Right ventricle myocardium superior (tissue), 1 donor: ENCODE measurements around the gene A2M. TPM values are rescaled to one million over a fixed set of nuclear protein-coding genes. Genes with fewer than 3 reads are reported as not detected.
A peak's percentile ranks its signal among the peaks of the same experiment; 100 is the strongest.

ENCODE experiments used
- ATAC-seq: fragments of 200-7000 bp; cut with Tn5 transposase; one replicate; pipeline ENCODE4 v1.9.1; 2020; ENCODE audit warnings: mild to moderate bottlenecking; ENCODE audit not compliant: poor library complexity
- DNase-seq: peaks from one replicate; pipeline ENCODE4 v3.0.0-alpha.2; 2020
- intact Hi-C: fragments of 100-400 bp; cut with DNase I; formaldehyde crosslinking; loops from one replicate; pipeline ENCODE4 v1.11.2; 2022
- total RNA-seq: library from RNA; stranded (reverse); fragmentation: NEBNext Ultra II Directional; extraction: Animal tissue kit (Norgen Biotek cat#: 25700); gene quantifications from one replicate; pipeline ENCODE4 v1.2.1, GENCODE V29; 2021
- donor health status: DM: no; HTN: yes; CAD: no; lungs with severe emphysema.

Gene A2M
- total RNA-seq, 1 donor from 2014 or later: 478 TPM

DNA sequence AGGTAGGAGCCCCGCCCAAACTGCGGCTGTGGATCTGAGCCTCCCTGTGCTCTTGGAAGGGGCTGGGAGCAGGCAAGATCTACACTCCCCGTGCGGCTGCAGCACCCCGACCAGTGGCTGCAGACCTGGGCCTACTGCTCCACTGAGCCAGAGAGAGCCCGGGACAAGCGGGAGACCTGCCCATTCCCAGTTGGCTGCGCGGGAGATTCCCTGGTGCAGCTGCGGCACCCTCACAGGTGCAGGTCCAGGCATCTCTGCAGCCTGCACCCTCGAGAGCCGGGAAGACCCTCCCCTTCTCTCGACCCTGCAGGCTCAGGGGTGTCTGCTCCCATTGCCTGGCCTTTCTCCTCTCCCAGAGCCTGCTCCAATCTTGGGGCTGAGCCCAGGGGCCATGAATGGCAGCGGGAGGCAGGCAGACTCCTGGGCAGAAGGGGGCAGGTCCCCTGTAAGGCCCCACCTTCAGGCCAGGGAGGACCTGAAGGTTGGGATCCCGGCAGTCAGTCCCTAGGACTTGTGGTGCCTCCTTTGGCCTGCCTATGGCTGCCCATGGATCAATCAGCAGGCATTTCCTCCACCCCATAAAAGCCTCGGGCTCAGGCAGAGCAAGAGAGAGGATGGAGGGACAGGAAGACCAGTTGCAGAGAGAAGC is 8.8 kb upstream of the A2M start:
- intact Hi-C loops: no loop called here
- DNase-seq (peak; percentile 41), ATAC-seq (peak; percentile 20)

DNA sequence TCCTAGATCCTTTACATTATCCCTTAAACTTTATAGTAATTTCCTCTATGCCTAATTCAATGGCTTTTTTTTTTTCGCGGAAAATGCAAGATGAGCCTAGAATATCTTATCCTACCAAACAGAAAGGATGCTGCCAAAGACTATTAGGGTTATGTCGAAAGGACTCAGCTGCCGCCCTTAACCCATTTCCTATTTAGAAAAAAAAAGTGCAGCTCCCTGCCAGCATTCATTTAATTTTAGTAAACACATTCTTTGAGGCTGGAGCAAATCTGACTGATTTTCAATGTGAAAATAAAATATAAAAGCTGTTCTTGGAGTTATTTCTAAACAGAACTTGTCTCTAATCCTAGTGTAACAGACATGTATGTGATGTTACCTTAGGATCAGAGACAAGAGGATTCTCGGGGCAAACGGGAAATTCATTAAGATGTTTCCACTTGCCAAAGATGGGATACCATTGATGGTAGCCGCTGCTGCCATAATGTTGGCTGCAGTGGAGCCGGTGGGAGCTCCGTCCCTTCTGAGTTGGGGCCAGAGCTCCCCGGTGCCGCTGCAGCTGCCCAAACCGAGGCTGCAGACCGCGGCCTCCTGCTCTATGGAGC is 8.2 kb upstream of the A2M start:
- ATAC-seq (no peak), DNase-seq (no peak)
- intact Hi-C loops: no loop called here

DNA sequence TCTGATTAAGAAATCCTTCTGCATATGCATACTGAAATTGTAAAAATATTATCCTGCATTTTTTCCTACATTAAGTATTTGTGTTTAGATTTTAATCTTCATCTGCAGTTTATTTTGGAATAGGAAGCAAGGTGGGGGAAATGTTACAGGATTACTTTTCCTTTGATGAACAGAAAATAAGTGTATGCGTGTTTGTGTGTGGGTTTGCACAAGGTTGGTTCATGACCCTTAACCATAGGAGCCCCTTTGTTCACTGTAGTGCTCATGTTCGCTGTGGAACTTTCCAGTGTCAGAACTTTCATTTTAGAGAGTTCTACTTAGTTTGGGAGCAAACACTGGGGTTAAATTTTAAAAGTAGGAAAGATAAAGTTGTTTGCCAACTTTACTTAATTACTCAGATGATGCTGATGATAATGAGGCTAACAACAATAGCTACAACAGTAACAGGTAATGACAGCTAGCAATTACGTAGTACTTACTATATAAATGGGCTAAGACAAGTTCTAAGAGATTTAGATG is 6.4 kb upstream of the A2M start:
- intact Hi-C loops: no loop called here
- DNase-seq (no peak), ATAC-seq (no peak)

DNA sequence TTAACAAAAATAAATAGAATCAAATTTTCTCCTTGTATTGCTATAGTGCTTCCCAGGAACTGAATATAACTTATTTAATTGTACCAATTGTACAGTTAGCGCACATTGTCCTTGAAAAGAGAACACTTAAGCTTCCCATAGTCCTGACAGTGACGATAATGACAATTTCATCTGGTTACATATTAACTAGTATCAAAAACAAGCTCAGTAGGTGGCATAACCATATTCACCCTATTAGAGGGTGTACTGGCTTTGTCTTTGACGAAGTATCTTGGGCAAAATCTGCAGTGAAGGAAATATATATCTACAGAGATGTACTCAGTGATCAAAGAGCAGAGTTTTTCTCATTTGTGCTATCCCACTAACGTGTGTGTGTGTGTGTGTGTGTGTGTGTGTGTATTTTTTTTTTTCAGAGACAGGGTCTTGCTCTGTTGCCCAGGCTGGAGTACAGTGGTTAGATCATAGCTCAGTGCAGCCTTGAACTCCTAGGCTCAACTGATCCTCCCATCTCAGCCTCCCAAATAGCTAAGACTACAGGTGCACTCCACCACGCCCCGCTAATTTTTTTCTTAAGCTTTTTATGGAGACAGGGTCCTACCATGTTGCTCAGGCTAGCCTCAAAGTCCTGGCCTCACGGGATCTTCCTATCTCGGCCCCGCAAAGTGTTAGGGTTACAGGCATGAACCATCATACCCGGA is 4.9 kb upstream of the A2M start:
- DNase-seq (no peak), ATAC-seq (no peak)
- intact Hi-C loops: no loop called here

DNA sequence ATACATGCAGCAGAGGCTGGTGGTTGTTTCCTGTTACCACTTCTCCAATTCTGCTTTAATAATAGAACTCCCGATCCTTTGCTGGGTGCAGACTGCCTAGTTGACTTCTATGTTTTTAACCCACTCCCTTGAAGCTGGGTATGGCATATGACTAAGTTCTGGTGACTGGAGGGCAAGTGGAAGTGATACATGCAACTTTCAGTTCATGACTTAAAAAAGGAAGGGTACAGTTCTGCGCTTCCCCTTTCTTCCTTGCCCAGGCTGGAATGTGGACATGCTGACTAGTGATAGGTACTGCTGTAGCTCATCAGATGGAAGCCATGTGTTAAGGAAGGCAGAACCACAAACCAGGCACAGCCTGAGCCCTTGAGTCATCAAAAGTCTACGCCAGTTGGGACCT is 2.4 kb upstream of the A2M start:
- DNase-seq (peak; percentile 38), ATAC-seq (peak; percentile 39)
- intact Hi-C loops: loop anchor here (5.0 kb wide), 1 partner anchor 124 kb away; no protein-coding TSS in a partner anchor

DNA sequence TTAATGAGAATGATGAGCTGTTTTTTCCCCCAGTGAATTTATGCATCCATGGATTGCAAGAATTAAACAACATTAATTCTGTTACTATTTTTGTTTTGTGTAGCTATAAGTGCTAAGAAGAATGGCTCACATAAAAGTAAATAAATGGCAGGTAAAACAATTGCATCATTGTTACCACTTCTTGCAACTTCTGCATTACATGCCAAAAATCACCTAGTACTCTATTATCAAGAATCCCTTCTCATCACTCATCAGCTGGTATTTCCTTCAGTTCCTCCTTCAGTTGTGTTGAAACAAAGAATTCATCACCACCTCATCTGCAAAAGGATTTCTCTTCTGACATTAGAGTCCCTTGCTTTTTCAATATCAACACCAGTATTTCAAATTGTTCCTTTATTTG is 773 bp downstream of the A2M start:
- no peak for ATAC-seq

DNA sequence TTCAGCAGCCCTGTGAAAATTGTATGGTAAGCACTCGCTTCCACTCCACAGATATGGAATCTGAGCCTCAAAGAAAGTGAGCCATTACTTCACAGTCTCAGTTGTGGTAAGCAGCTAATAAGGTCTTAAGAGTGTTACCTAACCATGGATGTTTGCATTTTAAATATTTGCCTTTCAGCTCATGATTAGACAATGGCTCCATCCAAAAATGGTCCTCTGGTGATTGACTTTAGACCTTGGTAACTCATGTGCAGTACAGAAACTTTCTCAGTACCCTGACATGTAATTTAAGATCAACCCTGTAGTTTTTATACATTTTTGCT is 1.8 kb downstream of the A2M start:
- DNase-seq: no peak
- no peak for ATAC-seq
- intact Hi-C loops: no loop called here

More for the DNA sequence above, 773 bp downstream of the A2M start:
- intact Hi-C loops: loop anchor here (5.0 kb wide), 1 partner anchor 127 kb away; no protein-coding TSS in a partner anchor
- no peak for DNase-seq

DNA sequence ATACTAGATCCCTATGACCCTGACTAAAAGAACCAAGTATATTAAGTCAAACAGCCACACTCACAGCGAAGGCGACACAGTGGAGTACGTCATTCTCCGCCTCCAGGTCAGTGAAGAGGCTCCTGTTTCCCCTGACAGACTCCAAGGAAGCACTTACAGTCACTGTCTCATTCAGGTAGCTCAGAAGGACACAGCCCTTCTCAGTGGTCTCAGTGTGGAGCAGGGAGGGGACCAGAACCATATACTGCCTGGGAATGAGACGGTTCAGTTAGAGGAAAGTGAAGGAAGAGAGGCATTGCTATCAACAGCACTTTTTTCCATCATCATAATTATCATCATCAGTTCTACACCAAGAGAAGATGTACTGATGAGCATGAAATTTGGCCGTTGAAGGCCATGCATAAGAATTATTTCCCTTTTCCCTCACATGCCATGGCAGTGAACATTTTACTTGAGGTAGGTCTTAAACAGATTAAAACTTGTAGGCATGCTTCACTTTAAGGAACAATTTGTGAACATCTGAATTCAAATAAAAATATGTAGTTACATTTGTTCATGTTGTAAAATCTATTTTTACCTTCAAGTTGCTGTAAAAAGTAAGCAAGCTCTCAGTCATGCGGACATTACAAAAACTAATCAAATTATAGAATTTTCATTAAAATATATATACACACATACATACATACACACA is 2.3 kb downstream of the A2M start:
- ATAC-seq (no peak), DNase-seq (no peak)
- intact Hi-C loops: no loop called here

DNA sequence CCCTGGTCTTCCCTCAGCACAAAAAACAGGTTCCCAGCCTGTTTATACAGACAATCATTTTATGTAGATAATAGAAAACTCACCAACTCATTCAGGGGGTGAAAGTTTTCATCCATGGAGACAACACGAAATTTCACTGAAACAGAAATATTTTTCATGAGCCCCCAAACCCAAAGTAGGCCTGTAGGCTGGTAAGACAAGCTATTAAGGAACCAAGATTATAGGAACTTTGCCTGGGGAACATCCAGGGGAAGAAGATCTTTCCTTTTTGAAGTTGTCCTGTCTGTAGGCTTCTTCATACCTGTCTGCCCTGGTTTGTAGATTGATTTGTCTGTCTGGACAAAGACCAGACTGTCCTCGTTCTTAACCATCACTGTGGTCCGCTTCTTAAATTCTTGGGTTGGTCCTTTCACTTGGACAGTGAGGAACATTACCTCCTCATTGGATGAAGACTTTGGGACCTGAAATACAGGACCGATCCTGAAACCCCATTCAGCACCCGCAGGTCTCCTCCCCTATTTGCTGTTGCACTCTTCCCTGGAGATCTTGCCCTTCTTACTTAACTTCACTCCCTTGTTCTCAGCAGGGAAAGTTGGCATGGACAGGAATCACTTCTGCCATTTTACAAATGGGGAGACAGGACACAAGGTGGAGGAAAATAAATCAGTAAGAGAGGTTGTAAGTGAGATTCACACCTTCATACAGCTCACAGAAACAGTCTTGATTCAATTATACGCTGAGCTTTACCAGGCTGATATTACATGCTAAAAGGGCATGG is 3.5 kb downstream of the A2M start:
- ATAC-seq: no peak
- intact Hi-C loops: no loop called here
- DNase-seq: no peak

DNA sequence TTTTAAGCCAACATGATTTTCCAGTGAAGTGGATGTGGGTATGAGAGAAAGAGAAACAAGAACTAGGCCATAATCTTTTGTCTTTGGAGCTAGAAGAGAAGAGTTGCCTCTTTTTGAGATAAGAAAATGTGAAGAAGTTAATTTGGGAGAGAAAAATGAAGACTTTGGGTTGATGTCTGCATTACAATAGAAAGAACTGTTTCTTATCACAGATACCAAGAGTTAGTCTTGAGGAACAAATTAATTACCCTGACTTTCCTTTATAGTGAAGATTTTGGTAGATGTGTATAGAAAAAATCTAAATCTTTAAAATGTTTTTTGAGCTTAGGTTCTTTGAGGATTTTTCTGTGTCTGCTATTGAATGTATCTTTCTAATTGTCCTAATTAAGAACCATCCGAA is 4.2 kb downstream of the A2M start:
- no peak for DNase-seq
- ATAC-seq: no peak
- intact Hi-C loops: no loop called here

DNA sequence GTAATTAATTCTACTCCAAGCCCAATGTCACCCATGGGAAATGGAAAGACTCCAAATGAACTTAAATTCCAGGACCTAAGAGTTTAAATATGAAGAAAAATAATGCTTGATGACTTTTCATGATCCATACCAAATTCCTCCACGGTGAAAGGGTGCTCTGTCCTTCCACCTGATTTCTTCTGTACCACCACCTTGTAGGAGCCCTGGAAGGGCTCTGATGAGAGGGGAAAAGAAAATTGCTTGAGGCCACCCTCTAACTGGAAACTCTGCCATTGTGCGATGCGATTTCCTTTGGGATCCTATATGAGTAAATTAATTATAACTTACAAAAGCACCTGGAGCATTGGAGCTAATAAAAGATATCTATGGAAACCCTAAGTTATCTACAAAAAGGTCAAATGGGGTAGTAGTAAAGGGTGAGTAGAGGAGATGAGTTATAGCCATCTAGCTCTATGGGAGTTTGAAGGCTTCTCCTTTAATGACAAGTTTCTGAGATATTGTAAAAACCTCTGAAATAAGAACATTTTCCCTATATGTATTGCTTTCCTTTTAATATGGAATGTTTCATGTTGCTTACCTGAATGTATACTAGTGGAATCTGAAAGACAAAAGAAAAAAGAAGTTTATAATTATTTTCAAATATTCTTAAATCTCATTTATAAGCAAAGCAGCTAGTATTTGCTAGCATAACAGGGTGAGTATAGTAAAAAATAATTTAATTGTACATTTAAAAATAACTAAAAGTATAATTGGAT is 5.8 kb downstream of the A2M start:
- DNase-seq (no peak), ATAC-seq (no peak)
- intact Hi-C loops: no loop called here

DNA sequence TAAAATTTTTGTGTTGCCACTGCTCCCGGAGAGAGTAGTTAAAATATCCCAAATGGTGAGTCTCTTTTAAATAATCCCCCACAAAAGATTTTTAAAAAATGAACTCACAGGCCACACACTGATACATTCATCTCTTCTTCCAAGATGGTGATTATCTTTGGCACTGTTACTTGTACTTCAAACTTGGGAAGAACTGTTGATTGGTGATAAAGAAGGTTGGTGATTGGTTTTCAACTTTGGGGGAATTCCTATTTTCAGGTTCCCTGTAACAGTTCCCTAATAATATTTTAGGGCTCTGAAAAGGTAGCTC is 6.6 kb downstream of the A2M start:
- ATAC-seq (no peak), DNase-seq (no peak)
- intact Hi-C loops: no loop called here

DNA sequence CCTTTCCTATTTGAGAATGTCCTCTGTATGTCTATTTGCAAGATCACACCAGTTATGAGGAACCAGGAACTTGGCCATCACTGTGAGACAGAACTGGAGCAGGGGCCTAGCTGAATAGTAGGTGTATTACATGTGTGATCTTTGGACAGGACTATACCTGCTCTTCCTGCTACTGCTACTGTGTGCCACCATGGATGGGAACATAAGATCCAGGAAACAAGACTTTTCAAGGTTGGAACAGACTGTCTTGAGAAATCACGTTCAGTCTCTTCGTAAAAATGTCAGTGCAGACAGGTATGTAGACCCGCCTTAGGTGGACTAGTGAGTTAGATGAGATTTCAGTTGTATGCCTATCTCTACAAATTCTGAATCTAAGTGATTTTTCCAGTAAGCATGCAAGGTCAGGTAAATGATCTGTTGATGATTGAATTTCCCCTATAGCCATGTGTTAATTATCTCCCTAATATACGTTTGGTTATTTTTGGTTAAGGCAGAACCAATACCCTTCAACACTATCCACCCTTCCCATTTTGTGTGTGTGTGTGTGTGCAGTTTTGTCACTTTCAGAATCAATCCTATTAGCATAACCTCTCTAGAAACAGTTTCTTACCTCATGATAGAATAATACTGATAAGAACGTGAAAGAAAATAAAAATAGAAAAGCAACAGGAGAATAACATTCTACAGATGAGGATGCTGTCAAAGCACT is 7.1 kb downstream of the A2M start:
- DNase-seq (no peak), ATAC-seq (no peak)
- intact Hi-C loops: no loop called here

DNA sequence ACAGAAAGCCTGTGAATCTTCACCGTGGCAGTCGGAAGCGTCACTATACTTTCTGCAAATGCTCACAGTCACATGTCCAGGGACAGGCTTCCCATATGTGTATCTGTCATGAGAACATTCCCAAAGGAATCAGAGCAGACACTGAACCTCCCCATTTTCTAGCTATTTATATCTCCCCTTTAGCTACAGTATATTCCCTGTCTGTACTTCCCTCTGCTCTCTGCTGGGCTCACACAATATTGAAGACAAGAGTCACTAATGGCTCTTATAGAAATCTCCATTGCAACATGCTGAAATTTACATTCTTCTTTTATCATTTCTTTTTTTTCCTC is 8.2 kb downstream of the A2M start:
- ATAC-seq (no peak), DNase-seq (no peak)
- intact Hi-C loops: no loop called here

DNA sequence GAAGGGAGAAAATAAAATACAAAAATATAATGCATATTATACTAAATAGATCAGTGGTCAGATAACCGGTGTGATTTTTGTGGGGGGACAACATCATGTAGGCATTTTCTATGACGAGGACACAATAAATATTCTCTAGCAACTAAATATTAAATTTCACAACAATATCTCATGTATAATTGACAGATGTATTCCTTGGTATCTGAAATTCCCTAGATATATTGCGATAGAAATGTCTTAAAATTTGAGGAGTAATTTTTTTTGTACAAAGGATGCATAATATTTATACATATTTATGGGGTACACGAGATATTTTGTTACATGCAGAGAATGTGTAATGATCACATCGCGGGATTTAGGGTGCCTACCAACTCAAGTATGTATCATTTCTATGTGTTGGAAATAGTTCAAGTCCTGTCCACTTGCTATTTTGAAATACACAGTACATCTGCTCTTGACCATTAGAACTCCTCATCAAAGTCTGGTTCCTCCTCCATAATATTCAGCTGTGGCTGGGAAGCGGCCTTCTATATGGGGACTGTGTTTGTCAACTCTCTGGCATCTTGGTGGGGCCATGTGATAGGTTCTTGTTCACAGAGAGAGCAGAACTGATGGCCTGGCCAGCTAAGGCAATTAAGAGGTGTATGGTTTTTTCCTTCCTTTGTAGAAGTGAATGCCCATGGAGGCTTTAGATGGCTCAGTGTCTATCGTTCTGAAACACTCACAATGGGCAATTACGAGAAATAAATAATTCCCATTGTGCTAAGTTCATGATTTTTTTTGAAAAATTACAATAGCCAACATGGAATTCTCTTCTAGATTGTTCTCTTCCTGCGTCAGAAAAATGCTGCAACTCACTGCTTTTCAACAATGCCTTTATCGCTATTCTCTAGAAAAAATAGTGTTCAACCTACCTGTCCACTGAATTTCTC is 8.8 kb downstream of the A2M start:
- ATAC-seq: no peak
- no peak for DNase-seq
- intact Hi-C loops: no loop called here

DNA sequence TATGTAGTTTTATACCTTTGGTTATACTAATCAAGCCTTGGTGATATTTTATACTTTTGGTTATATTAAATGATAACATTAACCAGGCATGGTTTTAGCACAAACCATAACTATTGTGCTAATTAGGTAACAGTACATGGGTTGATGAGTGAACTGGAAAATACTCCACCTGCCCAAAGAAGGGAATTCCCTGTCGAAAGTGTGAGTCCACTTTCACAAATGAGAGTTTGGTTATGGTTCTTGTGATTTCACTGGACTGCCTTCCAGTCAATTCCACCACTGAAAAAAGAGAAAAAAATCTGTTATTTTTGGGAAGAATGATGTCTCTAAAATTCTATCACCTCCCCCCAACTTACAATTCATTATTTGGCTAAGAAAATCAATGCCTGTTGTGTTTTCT is 9.7 kb downstream of the A2M start:
- ATAC-seq: no peak
- intact Hi-C loops: no loop called here
- no peak for DNase-seq
